Suprapubic skin (tissue), 4 donors: ENCODE data around the gene PRKCSH. TPM values are rescaled to one million over a fixed set of nuclear protein-coding genes. Genes with fewer than 3 reads are reported as not detected.

Experiments used
- DNase-seq, 2 donors: peaks; one replicate each; pipeline ENCODE4 v3.0.0-alpha.2; 2019; ENCODE audit warnings: low spot score in 2 of 2
- H3K27ac ChIP-seq: fragments of 200-600 bp; sonication (generic); one replicate; pipeline ENCODE4 v1.5.1; 2019
- H3K27me3 ChIP-seq: fragments of 200-600 bp; sonication (generic); one replicate; pipeline ENCODE4 v1.5.1; 2019
- H3K36me3 ChIP-seq: fragments of 200-600 bp; sonication (generic); one replicate; pipeline ENCODE4 v1.5.1; 2019
- H3K4me1 ChIP-seq: fragments of 200-600 bp; sonication (generic); one replicate; pipeline ENCODE4 v1.5.1; 2019
- H3K4me3 ChIP-seq: fragments of 200-600 bp; sonication (generic); one replicate; pipeline ENCODE4 v1.5.1; 2019; ENCODE audit warnings: mild to moderate bottlenecking
- H3K9me3 ChIP-seq: fragments of 200-600 bp; sonication (generic); one replicate; pipeline ENCODE4 v1.5.1; 2019
- CTCF ChIP-seq, 2 donors: fragments of 200-600 bp in 1 of 2; fragments of 450-650 bp in 1 of 2; sonication (generic) in 1 of 2; IDR thresholded peaks; one replicate each; pipeline ENCODE4 v1.5.1; 2016 to 2019; ENCODE audit warnings: antibody characterized with exemption in 2 of 2, mild to moderate bottlenecking in 1 of 2, moderate library complexity in 1 of 2
- EP300 ChIP-seq: sonication (generic); formaldehyde crosslinking; IDR thresholded peaks from one replicate; pipeline ENCODE4 v1.6.1; 2017; ENCODE audit warnings: antibody characterized with exemption
- POLR2A ChIP-seq, 2 donors: fragments of 450-650 bp; IDR thresholded peaks; one replicate each; pipeline ENCODE4 v1.6.1; 2017; ENCODE audit warnings: antibody characterized with exemption in 2 of 2, mild to moderate bottlenecking in 2 of 2, moderate library complexity in 2 of 2
- POLR2AphosphoS5 ChIP-seq, 3 donors: sonication (generic); formaldehyde crosslinking; IDR thresholded peaks; one replicate each; pipeline ENCODE4 v1.6.1; 2017; ENCODE audit warnings: antibody characterized with exemption in 3 of 3
- WGBS: methylation state at CpG from one replicate; pipeline ENCODE4 v1.1.5; 2018; 5-methylcytosine and 5-hydroxymethylcytosine counted together
- total RNA-seq, 4 donors: library from RNA; depleted of rRNA; stranded (reverse); fragments of >200 nt; gene quantifications; one replicate each; pipeline ENCODE4 v1.1.0, GENCODE V29; 2016

Gene PRKCSH
- total RNA-seq, 4 donors from 2014 or later, result 119 to 164 (median 124) TPM

DNA sequence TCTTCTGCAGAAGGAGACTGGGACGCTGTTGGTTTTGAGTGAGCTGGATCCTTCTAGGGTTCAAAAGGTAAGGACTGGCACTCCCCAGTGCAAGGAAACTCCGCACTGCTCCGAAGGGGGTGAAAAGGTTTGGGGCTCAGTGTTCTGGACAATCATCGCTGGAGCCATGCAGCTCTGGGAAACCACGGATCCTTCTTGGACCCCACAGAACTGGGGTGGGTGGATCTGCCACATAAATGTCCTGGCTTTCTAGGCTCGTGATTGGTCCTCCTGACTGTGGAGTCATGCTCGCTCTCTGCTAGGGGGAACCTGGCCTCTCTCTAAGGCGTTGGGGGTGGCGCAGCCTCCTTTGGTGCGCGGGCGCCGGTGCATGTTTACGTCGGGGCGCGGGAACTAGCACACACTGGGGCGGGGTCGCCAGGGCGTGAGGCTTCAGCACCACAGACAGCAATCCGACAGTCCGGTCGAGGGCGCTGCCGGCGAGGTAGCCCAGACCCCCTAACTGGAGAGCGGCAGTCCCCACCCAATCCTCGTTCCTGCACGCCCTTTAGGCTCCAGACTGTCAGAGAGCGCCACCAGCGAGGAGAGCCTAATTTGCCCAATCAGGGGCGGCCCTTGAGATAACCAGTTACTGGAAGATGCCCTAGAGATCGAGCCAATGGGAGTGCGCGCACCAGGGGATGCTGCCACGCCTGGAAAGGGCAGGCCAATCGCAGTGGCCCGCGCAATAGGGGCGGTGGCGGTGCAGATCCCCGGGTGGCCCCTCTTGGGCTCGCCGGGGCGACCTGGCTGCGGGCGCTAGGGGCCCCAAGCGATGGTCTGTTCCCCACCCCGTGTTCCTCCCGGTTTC, 46.3 kb downstream of the PRKCSH start:
- 14% methylated on average over 12 of the region's 50 CpGs for WGBS
- Histone ChIP-seq H3K9me3 (no peaks in the 10 kb centered on the region), H3K36me3 (peaks cover 15% of the 10 kb centered on the region), H3K4me1 (peaks cover 44% of the 10 kb centered on the region), H3K27ac (no peak overlapping the region), H3K4me3 (peak overlapping the region; percentile 37), H3K27me3 (peaks cover 48% of the 10 kb centered on the region)
- peak in 1 of 2 donors; percentile 73 for DNase-seq
- TF ChIP-seq POLR2AphosphoS5 (IDR thresholded peaks at IDR 0.05) (no peak), CTCF (IDR thresholded peaks at IDR 0.05) (no peak), EP300 (no peak)

DNA sequence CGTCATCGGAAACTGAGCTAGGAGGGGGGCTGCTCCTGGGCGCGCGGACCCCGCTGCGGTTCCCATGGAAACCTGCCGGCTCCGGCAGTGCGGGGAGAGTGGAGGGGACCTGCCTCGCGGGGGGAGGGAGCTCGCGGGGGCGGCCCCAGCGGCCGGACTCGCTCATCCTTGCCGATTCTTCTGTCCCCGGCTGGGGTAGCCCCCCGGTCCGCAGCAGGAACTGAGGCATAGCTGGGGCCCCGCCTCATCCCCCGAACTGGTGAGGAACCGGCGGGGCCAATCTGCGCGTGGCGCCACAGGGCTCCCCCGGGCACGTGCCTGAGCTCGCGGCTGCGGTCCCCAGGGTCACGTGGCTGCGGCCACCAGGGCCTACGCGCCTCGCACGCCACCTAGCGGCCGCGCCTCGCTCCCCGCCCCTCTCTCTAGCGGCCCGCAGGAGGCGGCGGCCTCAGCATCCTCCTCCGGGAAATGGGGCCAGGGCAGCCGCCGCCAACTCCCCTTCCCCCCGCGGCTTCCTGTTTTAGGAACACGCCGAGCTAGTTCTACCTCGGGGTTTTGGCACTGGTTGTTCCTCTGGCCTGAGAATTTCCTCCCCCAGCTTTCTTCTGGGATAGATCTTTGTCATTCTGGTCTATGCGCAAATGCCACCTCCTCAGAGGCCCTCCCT, 47.1 kb downstream of the PRKCSH start:
- TF ChIP-seq EP300, result no peak
- peak; percentile 74 to 98 for TF ChIP-seq CTCF (IDR thresholded peaks at IDR 0.05)
- TF ChIP-seq POLR2AphosphoS5 (IDR thresholded peaks at IDR 0.05), result peak in 2 of 3 donors; percentile 29 to 71
- no peak for TF ChIP-seq POLR2A (IDR thresholded peaks at IDR 0.05)
- 5% methylated on average over 21 of the region's 58 CpGs for WGBS
- DNase-seq, result peak; percentile 87 to 88
- Histone ChIP-seq H3K9me3 (no peaks in the 10 kb centered on the region), H3K36me3 (peaks cover 23% of the 10 kb centered on the region), H3K27ac (no peak overlapping the region), H3K27me3 (peaks cover 48% of the 10 kb centered on the region), H3K4me1 (peaks cover 44% of the 10 kb centered on the region), H3K4me3 (peak overlapping the region; percentile 37)

DNA sequence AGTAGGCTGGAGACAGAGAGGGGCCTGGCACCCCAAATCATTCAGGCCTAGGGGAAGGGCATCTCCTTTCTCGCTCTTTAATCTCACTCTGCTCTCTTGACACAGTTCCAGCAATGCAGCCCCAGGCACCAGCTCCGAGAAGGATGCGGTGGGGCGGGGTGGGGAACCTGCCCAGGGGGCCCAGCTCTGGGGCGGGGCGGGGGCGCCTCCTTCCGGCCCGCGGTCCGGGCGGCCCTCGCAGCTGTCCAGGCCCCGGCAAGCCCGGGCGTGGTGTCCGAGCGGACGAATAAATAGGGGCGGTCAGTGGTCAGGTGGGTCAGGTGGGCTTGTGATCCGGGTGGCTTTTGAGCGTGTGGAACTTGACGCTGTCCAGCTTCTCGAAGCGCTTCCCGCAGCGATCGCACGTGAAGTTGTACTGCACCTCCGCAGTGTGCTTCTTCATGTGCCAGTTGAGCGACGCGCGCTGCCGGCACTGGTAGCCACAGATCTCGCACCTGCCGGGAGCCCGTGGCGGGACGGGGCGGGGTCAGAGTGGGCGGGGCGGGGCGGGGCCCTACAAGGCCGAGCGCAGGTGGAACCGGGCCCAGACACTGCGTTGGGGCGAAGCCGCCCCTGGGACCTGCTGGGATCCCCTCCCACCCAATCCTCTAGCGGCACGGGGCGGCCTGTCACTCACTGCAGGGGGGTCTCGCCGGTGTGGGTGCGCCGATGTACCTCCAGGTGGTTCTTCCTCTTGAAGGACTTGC, 48.1 kb downstream of the PRKCSH start:
- TF ChIP-seq CTCF (IDR thresholded peaks at IDR 0.05) (no peak), EP300 (no peak), POLR2AphosphoS5 (IDR thresholded peaks at IDR 0.05) (no peak), POLR2A (IDR thresholded peaks at IDR 0.05) (no peak)
- Histone ChIP-seq H3K27me3 (peaks cover 48% of the 10 kb centered on the region), H3K9me3 (no peaks in the 10 kb centered on the region), H3K4me3 (no peak overlapping the region), H3K36me3 (peaks cover 28% of the 10 kb centered on the region), H3K27ac (no peak overlapping the region), H3K4me1 (peaks cover 44% of the 10 kb centered on the region)
- WGBS, result 85% methylated on average over 13 of the region's 57 CpGs
- no peak for DNase-seq

GRCh38 chr19:11485245-11485837, 49.9 kb downstream of the PRKCSH start:
- peaks cover 31% of the 10 kb centered on the region for H3K4me1 ChIP-seq
- H3K9me3 ChIP-seq, result no peaks in the 10 kb centered on the region
- H3K27me3 ChIP-seq, result peaks cover 38% of the 10 kb centered on the region
- 96% methylated on average over 13 of the region's 13 CpGs for WGBS
- peaks cover 33% of the 10 kb centered on the region for H3K36me3 ChIP-seq
- TF ChIP-seq POLR2AphosphoS5 (IDR thresholded peaks at IDR 0.05) (no peak), CTCF (IDR thresholded peaks at IDR 0.05) (no peak), POLR2A (IDR thresholded peaks at IDR 0.05) (no peak), EP300 (no peak)
- no peak overlapping the region for H3K4me3 ChIP-seq
- H3K27ac ChIP-seq, result no peak overlapping the region
- DNase-seq, result no peak
